GM12892 (cell line): ENCODE measurements around the gene TUBB8. TPM values are rescaled to one million over a fixed set of nuclear protein-coding genes. Genes with fewer than 3 reads are reported as not detected.

Experiments
- DNase-seq: peaks from one replicate; pipeline ENCODE4 v3.0.0; 2011; ENCODE audit not compliant: insufficient read length
- FAIRE-seq: peaks from 2 replicates; lab custom pipeline; 2011; peaks lifted over from hg19 to GRCh38; lab: Jason Lieb, UNC
- POLR2A ChIP-seq: IDR thresholded peaks from 2 replicates; pipeline ENCODE4 v1.6.1; 2011; ENCODE audit warnings: low read depth, low read length, control low read depth
- POLR2AphosphoS5 ChIP-seq: IDR thresholded peaks from 2 replicates; pipeline ENCODE4 v1.6.1; 2011; ENCODE audit warnings: low read depth, low read length, control low read depth
- TAF1 ChIP-seq: IDR thresholded peaks from 2 replicates; pipeline ENCODE4 v1.6.1; 2011; ENCODE audit warnings: low read depth, mild to moderate bottlenecking, control low read depth, low read length, borderline replicate concordance
- polyA plus RNA-seq: library from polyadenylated mRNA; unstranded; fragments of >200 nt; gene quantifications from one replicate; pipeline ENCODE4 v1.2.1, GENCODE V29; 2012; ENCODE audit warnings: missing spikeins, inconsistent platforms; ENCODE audit not compliant: missing spikeins

TUBB8 gene
- polyA plus RNA-seq: not detected

GRCh38 chr10:48996-49395 lies at the start of gene TUBB8:
TUBB8 (minus strand) TSS chr10:49296; CDS start chr10:49238, 58 bp downstream.
- FAIRE-seq (no peak), DNase-seq (no peak)
- TF ChIP-seq TAF1 (no peak), POLR2AphosphoS5 (no peak), POLR2A (no peak)

GRCh38 chr10:96466-96865 lies 47.4 kb upstream of the TUBB8 start:
- TF ChIP-seq TAF1 (no peak), POLR2AphosphoS5 (no peak), POLR2A (no peak)
- DNase-seq (no peak), FAIRE-seq (no peak)

- DNase-seq: no peak
- no peak for TF ChIP-seq TAF1
- no peak for TF ChIP-seq POLR2AphosphoS5
- no peak for TF ChIP-seq POLR2A
- no peak for FAIRE-seq
Observed at GRCh38 chr10:95356-96115, 46.4 kb upstream of the TUBB8 start.

GRCh38 chr10:94613-95012 lies 45.5 kb upstream of the TUBB8 start:
- TF ChIP-seq TAF1 (no peak), POLR2AphosphoS5 (no peak), POLR2A (no peak)
- DNase-seq (no peak), FAIRE-seq (no peak)

- DNase-seq (no peak), FAIRE-seq (no peak)
- TF ChIP-seq POLR2A (no peak), POLR2AphosphoS5 (no peak), TAF1 (no peak)
Observed at GRCh38 chr10:92846-93245, 43.8 kb upstream of the TUBB8 start.

- DNase-seq (no peak), FAIRE-seq (no peak)
- no peak for TF ChIP-seq POLR2A
- no peak for TF ChIP-seq POLR2AphosphoS5
- TF ChIP-seq TAF1: no peak
Observed at GRCh38 chr10:92153-92552, 43.1 kb upstream of the TUBB8 start.

- FAIRE-seq (no peak), DNase-seq (no peak)
- TF ChIP-seq TAF1: no peak
- TF ChIP-seq POLR2AphosphoS5: no peak
- TF ChIP-seq POLR2A: no peak
Observed at GRCh38 chr10:91313-91712, 42.2 kb upstream of the TUBB8 start.

GRCh38 chr10:90161-90560 lies 41.1 kb upstream of the TUBB8 start:
- TF ChIP-seq POLR2AphosphoS5: no peak
- no peak for TF ChIP-seq POLR2A
- no peak for TF ChIP-seq TAF1
- DNase-seq: no peak
- FAIRE-seq: no peak

- TF ChIP-seq POLR2A: no peak
- TF ChIP-seq TAF1: no peak
- TF ChIP-seq POLR2AphosphoS5: no peak
- DNase-seq (no peak), FAIRE-seq (no peak)
Observed at GRCh38 chr10:89248-89647, 40.2 kb upstream of the TUBB8 start.

- no peak for FAIRE-seq
- no peak for DNase-seq
- TF ChIP-seq TAF1 (no peak), POLR2AphosphoS5 (no peak), POLR2A (no peak)
Observed at GRCh38 chr10:88253-88652, 39.2 kb upstream of the TUBB8 start.

- DNase-seq (no peak), FAIRE-seq (no peak)
- TF ChIP-seq TAF1: no peak
- no peak for TF ChIP-seq POLR2A
- no peak for TF ChIP-seq POLR2AphosphoS5
Observed at GRCh38 chr10:87177-88080, 38.3 kb upstream of the TUBB8 start.
